HepG2 (cell line): ENCODE data around the gene SDC4. TPM values are rescaled to one million over a fixed set of nuclear protein-coding genes. Genes with fewer than 3 reads are reported as not detected.

Experiments used
- FIP1L1 ChIP-seq: fragments of 200-400 bp; formaldehyde crosslinking; IDR thresholded peaks from 2 replicates; pipeline ENCODE4 v1.6.1; 2018; ENCODE audit warnings: low read depth, mild to moderate bottlenecking, low read length, moderate library complexity, borderline replicate concordance; ENCODE audit not compliant: insufficient read depth
- GATAD1 ChIP-seq: IDR thresholded peaks from 2 replicates; pipeline ENCODE4 v1.6.1; 2016; ENCODE audit warnings: missing genetic modification reagents, missing compliant biosample characterization
- HNF1A ChIP-seq, 2 experiments: sonication (generic) in 1 of 2; formaldehyde crosslinking in 1 of 2; IDR thresholded peaks; 2 replicates each; pipeline versions ENCODE4 v1.4.0 to v1.6.1; 2016 to 2020; ENCODE audit warnings: borderline replicate concordance in 1 of 2, low read depth in 1 of 2, mild to moderate bottlenecking in 1 of 2, missing genetic modification reagents in 1 of 2
- MEIS1 ChIP-seq: sonication (generic); formaldehyde crosslinking; IDR thresholded peaks from 2 replicates; pipeline ENCODE4 v1.9.0; 2021; ENCODE audit warnings: mild to moderate bottlenecking, missing genetic modification reagents, moderate library complexity, borderline replicate concordance
- MXD3 ChIP-seq: IDR thresholded peaks from 2 replicates; pipeline ENCODE4 v1.6.1; 2016; ENCODE audit warnings: mild to moderate bottlenecking, missing biosample characterization, missing genetic modification reagents
- NAIF1 ChIP-seq: sonication (generic); formaldehyde crosslinking; IDR thresholded peaks from 2 replicates; pipeline ENCODE4 v1.5.0; 2020; ENCODE audit warnings: mild to moderate bottlenecking, missing genetic modification reagents, borderline replicate concordance
- PAWR ChIP-seq: sonication (generic); formaldehyde crosslinking; IDR thresholded peaks from 2 replicates; pipeline ENCODE4 v1.4.0; 2020; ENCODE audit warnings: missing genetic modification reagents, mild to moderate bottlenecking, borderline replicate concordance
- SOX6 ChIP-seq, 2 experiments: fragments of 450-650 bp in 1 of 2; sonication (generic) in 1 of 2; formaldehyde crosslinking in 1 of 2; IDR thresholded peaks; 2 replicates each; pipeline versions ENCODE4 v1.4.0 to v1.6.1; 2017 to 2020; ENCODE audit warnings: antibody characterized with exemption in 1 of 2, mild to moderate bottlenecking in 1 of 2, missing genetic modification reagents in 1 of 2
- THAP11 ChIP-seq: IDR thresholded peaks from 2 replicates; pipeline ENCODE4 v1.6.1; 2016; ENCODE audit warnings: missing biosample characterization, missing genetic modification reagents
- TP53 ChIP-seq: sonication (generic); formaldehyde crosslinking; conservative IDR thresholded peaks from 2 replicates; pipeline ENCODE4 v1.4.0; 2020; ENCODE audit warnings: missing genetic modification reagents
- XRCC5 ChIP-seq: fragments of 200-400 bp; formaldehyde crosslinking; optimal IDR thresholded peaks from 2 replicates; pipeline ENCODE3; 2017; ENCODE audit warnings: mild to moderate bottlenecking, low read length
- ZBTB33 ChIP-seq: sonication (generic); formaldehyde crosslinking; IDR thresholded peaks from 2 replicates; pipeline ENCODE4 v1.4.0; 2020; ENCODE audit warnings: missing genetic modification reagents
- ZNF121 ChIP-seq: sonication (generic); formaldehyde crosslinking; IDR thresholded peaks from 2 replicates; pipeline ENCODE4 v1.5.0; 2020; ENCODE audit warnings: mild to moderate bottlenecking, missing genetic modification reagents
- ZNF616 ChIP-seq: sonication (generic); formaldehyde crosslinking; IDR thresholded peaks from 2 replicates; pipeline ENCODE4 v1.5.0; 2020; ENCODE audit warnings: low read depth, mild to moderate bottlenecking, missing genetic modification reagents
- polyA plus RNA-seq, 8 experiments: library from polyadenylated mRNA; depleted of rRNA in 3 of 8; stranded (reverse) in 7 of 8; unstranded in 1 of 8; fragments of >200 nt; fragmentation: Illumina TruSeq in 4 of 8; extraction: Trizol in 4 of 8; gene quantifications; 2 replicates each; pipeline versions ENCODE4 v1.2.1 to v1.2.3, GENCODE V29; 2011 to 2016; ENCODE audit warnings: low read depth in 4 of 8, missing spikeins in 1 of 8, mixed read lengths in 1 of 8; ENCODE audit not compliant: insufficient read depth in 1 of 8
- total RNA-seq, 5 experiments: library from RNA; depleted of rRNA; stranded (reverse); fragments of >200 nt; fragmentation: Illumina TruSeq; extraction: Trizol; gene quantifications; 2 replicates each; pipeline ENCODE4 v1.2.3, GENCODE V29; 2016; ENCODE audit warnings: low read depth in 1 of 5
- TF ChIP-seq, protein P1 (sequence below): sonication (generic); formaldehyde crosslinking; IDR thresholded peaks from 2 replicates; pipeline ENCODE4 v1.5.1; 2020; ENCODE audit warnings: mild to moderate bottlenecking, moderate library complexity, missing genetic modification reagents
- TF ChIP-seq, protein P2 (sequence below): sonication (generic); formaldehyde crosslinking; IDR thresholded peaks from 2 replicates; pipeline ENCODE4 v1.4.0; 2020; ENCODE audit warnings: missing genetic modification reagents

Gene SDC4
- total and polyA plus RNA-seq, 2 of the 13 experiments (the other 11 are each of a cell fraction or from before 2014, with no cell fraction given): 49.0 to 65.1 TPM

GRCh38 chr20:45343532-45344167, 4.6 kb downstream of the SDC4 start (continued):
- TF ChIP-seq HNF1A (IDR thresholded peaks at IDR 0.05; ENCODE audit: low read depth): peak; percentile 15
- no peak; the same call in 1 of the 2 replicates for TF ChIP-seq HNF1A (CRISPR knock-in tag; IDR thresholded peaks at IDR 0.05; ENCODE audit: borderline replicate concordance)
- TF ChIP-seq GATAD1 (CRISPR knock-in tag): 0 out of 2 replicates have a peak, but pooled peaks have one; percentile 12
- TF ChIP-seq MXD3 (CRISPR knock-in tag): peak; percentile 19; the same call in 1 of the 2 replicates
- peak; percentile 15 for TF ChIP-seq XRCC5
- TF ChIP-seq PAWR (CRISPR knock-in tag): 0 out of 2 replicates have a peak, but pooled peaks have one; percentile 58
- 0 out of 2 replicates have a peak, but pooled peaks have one; percentile 15 for TF ChIP-seq TP53
- no peak for TF ChIP-seq ZNF616 (CRISPR knock-in tag)
- no peak for TF ChIP-seq FIP1L1
- TF ChIP-seq, protein P1, sequence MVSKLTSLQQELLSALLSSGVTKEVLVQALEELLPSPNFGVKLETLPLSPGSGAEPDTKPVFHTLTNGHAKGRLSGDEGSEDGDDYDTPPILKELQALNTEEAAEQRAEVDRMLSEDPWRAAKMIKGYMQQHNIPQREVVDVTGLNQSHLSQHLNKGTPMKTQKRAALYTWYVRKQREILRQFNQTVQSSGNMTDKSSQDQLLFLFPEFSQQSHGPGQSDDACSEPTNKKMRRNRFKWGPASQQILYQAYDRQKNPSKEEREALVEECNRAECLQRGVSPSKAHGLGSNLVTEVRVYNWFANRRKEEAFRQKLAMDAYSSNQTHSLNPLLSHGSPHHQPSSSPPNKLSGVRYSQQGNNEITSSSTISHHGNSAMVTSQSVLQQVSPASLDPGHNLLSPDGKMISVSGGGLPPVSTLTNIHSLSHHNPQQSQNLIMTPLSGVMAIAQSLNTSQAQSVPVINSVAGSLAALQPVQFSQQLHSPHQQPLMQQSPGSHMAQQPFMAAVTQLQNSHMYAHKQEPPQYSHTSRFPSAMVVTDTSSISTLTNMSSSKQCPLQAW (CRISPR knock-in tag): no peak
- TF ChIP-seq THAP11: no peak; the same call in 1 of the 2 replicates
- TF ChIP-seq ZNF121 (CRISPR knock-in tag): no peak
- TF ChIP-seq, protein P2, sequence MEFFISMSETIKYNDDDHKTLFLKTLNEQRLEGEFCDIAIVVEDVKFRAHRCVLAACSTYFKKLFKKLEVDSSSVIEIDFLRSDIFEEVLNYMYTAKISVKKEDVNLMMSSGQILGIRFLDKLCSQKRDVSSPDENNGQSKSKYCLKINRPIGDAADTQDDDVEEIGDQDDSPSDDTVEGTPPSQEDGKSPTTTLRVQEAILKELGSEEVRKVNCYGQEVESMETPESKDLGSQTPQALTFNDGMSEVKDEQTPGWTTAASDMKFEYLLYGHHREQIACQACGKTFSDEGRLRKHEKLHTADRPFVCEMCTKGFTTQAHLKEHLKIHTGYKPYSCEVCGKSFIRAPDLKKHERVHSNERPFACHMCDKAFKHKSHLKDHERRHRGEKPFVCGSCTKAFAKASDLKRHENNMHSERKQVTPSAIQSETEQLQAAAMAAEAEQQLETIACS (CRISPR knock-in tag): no peak
- 0 out of 2 replicates have a peak, but pooled peaks have one; percentile 16 for TF ChIP-seq ZBTB33 (CRISPR knock-in tag)
- peak; percentile 91; the same call in 1 of the 2 replicates for TF ChIP-seq MEIS1 (CRISPR knock-in tag)
- TF ChIP-seq SOX6 (IDR thresholded peaks at IDR 0.05): no peak
- TF ChIP-seq SOX6 (CRISPR knock-in tag; IDR thresholded peaks at IDR 0.05): peak; percentile 49; the same call in 1 of the 2 replicates
- TF ChIP-seq NAIF1 (CRISPR knock-in tag): 0 out of 2 replicates have a peak, but pooled peaks have one; percentile 3
